Astrocyte of the cerebellum (primary cell): ENCODE results near the gene ZBTB47.

Source experiments
- DNase-seq: peaks from one replicate; pipeline ENCODE4 v3.0.0-alpha.2; 2011; ENCODE audit warnings: low read depth
- H3K4me3 ChIP-seq: 2 replicates; pipeline ENCODE4 v1.5.1; 2011; ENCODE audit warnings: mild to moderate bottlenecking, low read depth, low read length, moderate library complexity
- CTCF ChIP-seq: IDR thresholded peaks from 2 replicates; pipeline ENCODE4 v1.5.1; 2012; ENCODE audit warnings: low read length, low read depth, moderate library complexity, mild to moderate bottlenecking; ENCODE audit errors: missing control alignments
- in situ Hi-C: cut with HindIII; loops from 2 replicates; pipeline ENCODE4 v1.10.0; 2017; ENCODE audit warnings: low sequenced_read_pairs

Gene ZBTB47

GRCh38 chr3:42690766-42691680, 37.5 kb downstream of the ZBTB47 start:
- in situ Hi-C loops = loop anchor here (5.0 kb wide), 1 partner anchor 39 kb away; the partner anchor contains the start of gene ZBTB47
- DNase-seq = no peak
- H3K4me3 ChIP-seq = no peak overlapping the region
- no peak for TF ChIP-seq CTCF

GRCh38 chr3:42691816-42692666, 38.5 kb downstream of the ZBTB47 start:
- TF ChIP-seq CTCF = no peak
- DNase-seq = no peak
- H3K4me3 ChIP-seq = no peak overlapping the region
- in situ Hi-C loops = loop anchor here (5.0 kb wide), 1 partner anchor 40 kb away; the partner anchor contains the start of gene ZBTB47

GRCh38 chr3:42692667-42693529, 39.4 kb downstream of the ZBTB47 start:
- in situ Hi-C loops = loop anchor here (5.0 kb wide), 1 partner anchor 41 kb away; the partner anchor contains the start of gene ZBTB47

GRCh38 chr3:42693530-42693930, 40.0 kb downstream of the ZBTB47 start:
- in situ Hi-C loops = loop anchor here (5.0 kb wide), 1 partner anchor 41 kb away; the partner anchor contains the start of gene ZBTB47
- no peak for DNase-seq
- H3K4me3 ChIP-seq = no peak overlapping the region
- TF ChIP-seq CTCF = no peak

More at GRCh38 chr3:42692667-42693529, 39.4 kb downstream of the ZBTB47 start:
- TF ChIP-seq CTCF = no peak
- no peak overlapping the region for H3K4me3 ChIP-seq
- DNase-seq = no peak

GRCh38 chr3:42694366-42694765, 40.9 kb downstream of the ZBTB47 start:
- no peak overlapping the region for H3K4me3 ChIP-seq
- in situ Hi-C loops = loop anchor here (5.0 kb wide), 1 partner anchor 42 kb away; the partner anchor contains the start of gene ZBTB47
- TF ChIP-seq CTCF = no peak
- DNase-seq = no peak
